Esophagus squamous epithelium (tissue), 4 donors: ENCODE results near the gene MPC1L.

Experiments used
- CTCF ChIP-seq, 6 experiments: fragments of 450-650 bp in 4 of 6; fragments of 200-600 bp in 2 of 6; sonication (generic) in 2 of 6; IDR thresholded peaks; one replicate each; pipeline ENCODE4 v1.5.1; 2016 to 2019; ENCODE audit warnings: antibody characterized with exemption in 6 of 6, mild to moderate bottlenecking in 4 of 6, moderate library complexity in 4 of 6
- POLR2A ChIP-seq, 4 donors: fragments of 450-650 bp; IDR thresholded peaks; one replicate each; pipeline ENCODE4 v1.6.1; 2017; ENCODE audit warnings: antibody characterized with exemption in 4 of 4, mild to moderate bottlenecking in 4 of 4, moderate library complexity in 3 of 4

GRCh38 chrX:40607381-40607780 is 15.8 kb upstream of the MPC1L start:
- TF ChIP-seq CTCF (IDR thresholded peaks at IDR 0.05) = no peak
- TF ChIP-seq POLR2A (IDR thresholded peaks at IDR 0.05) = no peak
